Loucy (cell line): ENCODE results near the gene SIRT7.
A peak's percentile ranks its signal among the peaks of the same experiment; 100 is the strongest.

ENCODE experiments used
- H2AFZ ChIP-seq: fragments of 200-600 bp; sonication (generic); 2 replicates; pipeline ENCODE4 v1.6.0; 2016; ENCODE audit warnings: antibody characterized with exemption, mild to moderate bottlenecking, low read length, moderate library complexity
- H3F3A ChIP-seq: fragments of 200-600 bp; 2 replicates; pipeline ENCODE4 v1.6.0; 2016; ENCODE audit warnings: antibody characterized with exemption, low read depth, mild to moderate bottlenecking
- H3K27me3 ChIP-seq: fragments of 200-600 bp; sonication (generic); 2 replicates; pipeline ENCODE4 v1.6.1; 2014; ENCODE audit warnings: low read length, mild to moderate bottlenecking; ENCODE audit not compliant: insufficient read depth, poor library complexity, severe bottlenecking
- H3K36me3 ChIP-seq: fragments of 200-600 bp; sonication (generic); 2 replicates; pipeline ENCODE4 v1.6.1; 2016; ENCODE audit warnings: low read length; ENCODE audit not compliant: insufficient read depth
- H3K4me1 ChIP-seq: fragments of 200-600 bp; sonication (generic); 2 replicates; pipeline ENCODE4 v1.5.1; 2014; ENCODE audit warnings: low read length, mild to moderate bottlenecking; ENCODE audit not compliant: insufficient read depth, poor library complexity, severe bottlenecking
- H3K4me2 ChIP-seq: fragments of 200-600 bp; sonication (generic); 2 replicates; pipeline ENCODE4 v1.6.0; 2014; ENCODE audit warnings: antibody characterized with exemption, low read length, low read depth, mild to moderate bottlenecking; ENCODE audit not compliant: poor library complexity, severe bottlenecking
- H3K4me3 ChIP-seq: fragments of 200-600 bp; sonication (generic); 2 replicates; pipeline ENCODE4 v1.5.1; 2014; ENCODE audit warnings: low read length, mild to moderate bottlenecking, mixed read lengths; ENCODE audit not compliant: poor library complexity, severe bottlenecking
- H3K79me2 ChIP-seq: fragments of 200-600 bp; sonication (generic); 2 replicates; pipeline ENCODE4 v1.6.1; 2014; ENCODE audit warnings: low read length; ENCODE audit not compliant: insufficient read depth
- H3K9ac ChIP-seq: fragments of 200-600 bp; sonication (generic); 2 replicates; pipeline ENCODE4 v1.6.0; 2014; ENCODE audit warnings: mild to moderate bottlenecking, low read depth, low read length, moderate library complexity; ENCODE audit not compliant: poor library complexity, severe bottlenecking
- H3K9me2 ChIP-seq: fragments of 200-600 bp; sonication (generic); replicated peaks from 2 replicates; pipeline ENCODE4 v1.6.1; 2016; ENCODE audit warnings: low read depth, low read length, mixed read lengths
- H3K9me3 ChIP-seq: fragments of 200-600 bp; sonication (generic); 2 replicates; pipeline ENCODE4 v1.6.1; 2014; ENCODE audit warnings: mild to moderate bottlenecking, antibody characterized with exemption, low read length, low read depth; ENCODE audit not compliant: insufficient read depth
- H4K20me1 ChIP-seq: fragments of 200-600 bp; sonication (generic); 2 replicates; pipeline ENCODE4 v1.6.0; 2014; ENCODE audit warnings: antibody characterized with exemption, low read length, mild to moderate bottlenecking; ENCODE audit not compliant: insufficient read depth, poor library complexity, severe bottlenecking
- CTCF ChIP-seq: fragments of 200-600 bp; sonication (generic); conservative IDR thresholded peaks from 2 replicates; pipeline ENCODE4 v1.5.1; 2014; ENCODE audit warnings: mild to moderate bottlenecking, antibody characterized with exemption, low read length
- EZH2phosphoT487 ChIP-seq: fragments of 200-600 bp; IDR thresholded peaks from 2 replicates; pipeline ENCODE4 v1.6.1; 2018; ENCODE audit warnings: antibody characterized with exemption, mild to moderate bottlenecking, moderate library complexity, borderline replicate concordance

SIRT7 gene

GRCh38 chr17:81884968-81885367 lies 33.0 kb downstream of the SIRT7 start:
- H3K9me2 ChIP-seq: no peaks in the 10 kb centered on the region
- no peak for TF ChIP-seq CTCF
- no peak for TF ChIP-seq EZH2phosphoT487
- no peak overlapping the region for H3K4me3 ChIP-seq
- no peaks in the 10 kb centered on the region for H3K27me3 ChIP-seq
- peaks cover 48% of the 10 kb centered on the region for H4K20me1 ChIP-seq
- H3K4me2 ChIP-seq: no peak overlapping the region
- H3K79me2 ChIP-seq: peaks cover 65% of the 10 kb centered on the region
- H3K9me3 ChIP-seq: no peaks in the 10 kb centered on the region
- H3K4me1 ChIP-seq: peaks cover 16% of the 10 kb centered on the region
- no peaks in the 10 kb centered on the region for H3F3A ChIP-seq
- peaks cover 65% of the 10 kb centered on the region for H3K36me3 ChIP-seq
- H2AFZ ChIP-seq: no peak overlapping the region
- no peak overlapping the region for H3K9ac ChIP-seq

GRCh38 chr17:81884520-81884919 lies 33.5 kb downstream of the SIRT7 start:
- H3K4me1 ChIP-seq: peaks cover 11% of the 10 kb centered on the region
- no peaks in the 10 kb centered on the region for H3F3A ChIP-seq
- no peaks in the 10 kb centered on the region for H3K9me2 ChIP-seq
- H3K4me3 ChIP-seq: no peak overlapping the region
- H4K20me1 ChIP-seq: peaks cover 43% of the 10 kb centered on the region
- H2AFZ ChIP-seq: no peak overlapping the region
- peaks cover 65% of the 10 kb centered on the region for H3K79me2 ChIP-seq
- H3K27me3 ChIP-seq: no peaks in the 10 kb centered on the region
- no peaks in the 10 kb centered on the region for H3K9me3 ChIP-seq
- TF ChIP-seq CTCF (no peak), EZH2phosphoT487 (no peak)
- H3K9ac ChIP-seq: no peak overlapping the region
- peaks cover 65% of the 10 kb centered on the region for H3K36me3 ChIP-seq
- no peak overlapping the region for H3K4me2 ChIP-seq

GRCh38 chr17:81879121-81879520 lies 38.9 kb downstream of the SIRT7 start:
- H3K27me3 ChIP-seq: no peaks in the 10 kb centered on the region
- H3K4me2 ChIP-seq: no peak overlapping the region
- H4K20me1 ChIP-seq: no peaks in the 10 kb centered on the region
- TF ChIP-seq EZH2phosphoT487 (no peak), CTCF (no peak)
- H3K79me2 ChIP-seq: peaks cover 16% of the 10 kb centered on the region; the same call in 1 of the 2 replicates
- H3K9me3 ChIP-seq: no peaks in the 10 kb centered on the region
- H3K9ac ChIP-seq: peak overlapping the region; percentile 27
- H3K9me2 ChIP-seq: no peaks in the 10 kb centered on the region
- H3K4me1 ChIP-seq: no peaks in the 10 kb centered on the region
- peaks cover 2% of the 10 kb centered on the region; the same call in 1 of the 2 replicates for H3F3A ChIP-seq
- H3K36me3 ChIP-seq: peaks cover 29% of the 10 kb centered on the region; the same call in 1 of the 2 replicates
- H2AFZ ChIP-seq: no peak overlapping the region
- no peak overlapping the region for H3K4me3 ChIP-seq
